HG02610 (cell line): ENCODE results near the gene PLA2G2C.

Experiments
- ATAC-seq: cut with Tn5 transposase; IDR thresholded peaks from one replicate; pipeline ENCODE4 v1.9.1; 2021; ENCODE audit warnings: mild to moderate bottlenecking, moderate library complexity; ENCODE audit not compliant: unreplicated experiment

Gene PLA2G2C

DNA sequence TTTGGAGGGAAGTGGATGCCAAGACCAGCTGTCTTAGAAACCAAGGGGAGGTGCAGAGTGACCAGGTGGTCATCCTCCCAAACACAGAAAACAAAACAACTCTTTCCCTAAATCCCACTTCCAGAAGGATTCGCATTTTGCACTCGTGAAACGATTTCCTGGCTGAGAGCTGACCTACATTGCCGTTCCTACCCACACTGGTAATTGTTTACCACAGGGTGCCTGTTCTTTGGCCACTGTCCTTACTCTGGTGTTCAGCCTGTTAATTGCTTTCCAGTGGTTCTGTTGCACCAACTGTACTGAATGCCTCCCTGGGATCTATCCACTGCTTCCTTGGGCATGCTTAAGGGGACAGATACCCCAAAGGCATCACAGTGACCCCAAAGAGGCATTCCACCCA is 23.2 kb upstream of the PLA2G2C start:
- ATAC-seq = no peak

DNA sequence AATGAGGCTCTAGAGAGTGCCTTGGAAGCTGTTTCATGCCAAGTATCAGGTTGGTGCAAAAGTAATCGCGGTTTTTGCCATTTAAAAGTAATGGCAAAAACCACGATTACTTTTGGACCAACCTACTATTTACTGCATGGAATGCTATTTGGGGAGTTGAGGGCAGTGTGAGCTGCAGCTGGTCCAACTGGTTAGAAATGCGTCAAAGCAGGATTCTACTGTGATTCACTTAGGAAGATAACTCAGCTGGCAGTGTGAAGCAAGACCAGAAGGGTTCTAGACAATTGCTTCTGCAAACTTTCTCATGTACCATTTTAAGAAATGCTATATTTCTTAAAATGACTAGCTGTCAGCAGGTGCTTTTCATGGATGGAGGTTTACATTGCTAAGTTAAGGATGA is 21.2 kb upstream of the PLA2G2C start:
- ATAC-seq = no peak

DNA sequence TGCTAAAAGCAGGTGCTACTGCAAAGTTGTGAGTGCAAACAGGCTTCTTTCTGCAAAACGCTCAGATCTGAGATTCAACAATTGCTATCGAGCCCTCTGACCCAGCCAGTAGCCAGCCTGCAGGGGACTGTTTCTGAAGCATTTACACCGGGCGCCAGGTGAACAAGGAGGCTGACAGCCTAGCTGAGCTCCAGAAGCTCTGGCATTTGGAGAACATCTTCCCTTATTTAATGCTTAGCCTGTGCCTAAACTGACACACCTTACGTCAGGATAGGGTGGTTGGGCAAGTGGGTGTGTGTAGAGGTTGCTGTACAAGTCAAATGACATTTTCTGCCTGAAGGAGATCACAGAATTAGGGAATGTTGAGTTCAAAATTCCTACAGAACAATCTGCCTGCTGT is 15.8 kb upstream of the PLA2G2C start:
- ATAC-seq = no peak

DNA sequence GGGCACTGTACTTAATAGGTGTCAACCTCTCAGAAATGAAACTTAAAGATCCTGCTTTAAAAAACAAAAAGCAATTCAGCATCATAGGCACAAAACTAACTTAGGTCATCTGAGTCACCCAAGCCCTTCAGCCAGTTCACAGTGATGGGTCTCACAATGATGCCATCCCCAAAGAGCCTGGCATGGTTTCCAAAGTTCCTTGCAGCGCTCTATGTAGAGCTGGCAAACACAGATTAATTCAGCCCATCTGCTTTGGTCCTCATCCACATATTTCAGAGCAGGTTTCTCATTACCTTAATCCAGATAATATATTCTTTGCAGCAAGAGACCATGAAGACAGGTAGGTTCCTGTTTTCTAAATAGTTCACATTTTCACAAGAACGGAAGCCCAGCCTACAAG is 14.6 kb upstream of the PLA2G2C start:
- no peak for ATAC-seq

DNA sequence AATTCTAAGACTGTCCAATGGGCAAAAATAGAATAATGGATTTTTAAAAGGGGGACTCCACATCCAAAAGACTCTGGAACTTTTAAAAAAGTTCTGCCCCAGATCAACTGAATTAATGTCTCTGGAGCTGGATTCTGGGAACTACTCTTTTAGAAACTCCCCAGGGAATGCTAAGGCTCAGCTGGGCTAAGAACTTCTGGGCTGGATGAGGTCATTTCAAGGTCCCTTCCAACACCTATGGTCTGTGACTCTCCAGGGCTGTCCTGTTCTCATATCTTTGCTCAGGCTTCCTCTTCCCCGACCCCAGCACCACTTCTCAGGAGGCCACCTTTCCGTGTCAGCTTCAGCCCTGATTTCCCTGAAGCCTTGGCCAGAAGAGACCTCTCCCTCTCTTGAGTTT is 13.5 kb upstream of the PLA2G2C start:
- no peak for ATAC-seq

DNA sequence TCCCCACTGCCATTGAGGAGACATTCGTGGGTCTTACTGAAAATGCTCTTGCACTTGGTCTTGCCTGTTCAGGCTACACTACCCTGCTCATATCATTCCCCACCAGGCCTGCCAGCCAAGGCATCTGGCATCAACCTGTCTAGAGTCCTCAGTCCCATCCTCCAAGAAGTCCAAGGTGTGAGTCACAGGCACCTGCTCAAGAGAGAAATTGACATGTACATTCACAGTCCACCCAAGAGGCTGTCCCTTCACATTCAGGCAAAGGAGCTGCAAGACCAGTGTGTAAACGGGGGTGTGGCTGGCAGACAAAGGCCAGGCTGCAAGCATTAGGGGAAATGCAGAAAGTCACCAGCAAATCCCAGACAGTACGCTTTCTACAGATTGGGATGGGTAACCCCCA is 13.1 kb upstream of the PLA2G2C start:
- ATAC-seq = no peak

DNA sequence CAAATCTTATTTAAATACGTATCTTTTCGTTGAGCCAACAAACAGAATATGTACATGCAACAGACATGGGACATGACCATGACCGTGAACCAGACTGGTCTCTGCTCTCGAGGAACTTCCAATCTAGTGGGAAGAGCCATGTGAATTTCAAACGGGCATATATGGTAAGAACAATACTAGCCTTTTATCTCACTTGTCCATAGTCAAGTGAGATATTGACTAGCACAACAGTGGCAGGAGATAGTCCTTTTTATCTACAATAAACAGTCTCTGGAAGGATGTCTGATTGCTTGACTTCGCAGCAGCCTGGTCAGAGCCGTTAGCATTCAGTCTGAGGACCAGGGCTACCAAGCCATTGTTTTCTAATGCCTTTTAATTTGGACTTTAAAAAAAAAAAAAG is 12.6 kb upstream of the PLA2G2C start:
- ATAC-seq = no peak

DNA sequence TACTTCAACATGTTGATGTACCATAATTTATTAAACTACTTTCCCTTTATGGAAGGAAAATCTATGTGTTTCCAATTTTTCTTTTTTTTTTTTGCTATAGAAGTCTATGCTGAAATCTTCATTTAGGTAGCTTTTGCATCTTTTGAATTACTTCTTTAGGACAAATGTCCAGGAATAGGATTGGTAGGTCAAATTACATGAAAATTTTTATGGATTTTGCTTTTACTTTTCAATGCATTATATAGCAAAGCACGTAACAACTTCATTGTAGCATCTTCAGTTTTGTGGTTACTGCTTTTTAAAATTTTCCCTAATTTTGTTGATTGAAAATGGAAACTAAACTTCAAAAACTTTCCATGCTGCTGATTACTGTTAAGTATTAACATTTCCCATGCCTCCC is 12.0 kb upstream of the PLA2G2C start:
- no peak for ATAC-seq

DNA sequence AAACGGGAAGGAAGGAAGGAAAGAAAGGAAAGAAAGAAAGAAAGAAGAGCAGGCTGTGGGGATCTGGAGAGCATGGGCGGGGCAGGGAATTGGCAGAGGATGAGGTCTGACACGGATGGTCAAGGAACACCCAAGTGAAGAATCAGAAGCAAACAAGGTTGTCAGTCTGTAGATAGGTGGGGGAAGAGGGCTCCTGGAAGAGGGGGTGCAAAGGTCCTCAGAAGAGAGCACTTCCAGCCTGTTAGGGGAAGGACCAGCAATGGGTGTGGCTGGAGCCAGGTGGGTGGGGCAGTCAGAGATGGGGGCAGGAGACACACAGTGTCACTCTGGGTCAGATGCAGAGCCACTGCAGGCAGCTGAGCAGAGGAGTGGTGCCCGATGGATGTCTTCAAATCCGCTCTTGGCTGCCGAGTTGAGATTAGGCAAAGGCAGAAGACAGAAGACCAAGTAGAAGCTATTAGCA is 11.0 kb upstream of the PLA2G2C start:
- ATAC-seq = no peak

DNA sequence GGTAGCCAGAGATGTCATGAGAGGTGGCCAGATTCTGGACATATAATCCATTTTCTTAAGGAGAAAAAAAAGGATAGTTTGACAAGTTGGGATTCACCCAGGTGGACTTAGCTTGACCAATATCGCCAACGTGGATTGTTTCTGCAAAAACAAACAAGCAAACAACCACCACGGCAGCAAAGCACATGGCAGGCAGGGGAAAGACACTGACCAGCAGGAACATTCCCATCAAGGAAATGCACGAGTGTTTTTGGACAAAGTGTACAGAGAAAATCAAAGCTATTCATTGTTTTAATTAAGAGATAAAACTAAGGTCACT is 9.1 kb upstream of the PLA2G2C start:
- ATAC-seq = no peak

DNA sequence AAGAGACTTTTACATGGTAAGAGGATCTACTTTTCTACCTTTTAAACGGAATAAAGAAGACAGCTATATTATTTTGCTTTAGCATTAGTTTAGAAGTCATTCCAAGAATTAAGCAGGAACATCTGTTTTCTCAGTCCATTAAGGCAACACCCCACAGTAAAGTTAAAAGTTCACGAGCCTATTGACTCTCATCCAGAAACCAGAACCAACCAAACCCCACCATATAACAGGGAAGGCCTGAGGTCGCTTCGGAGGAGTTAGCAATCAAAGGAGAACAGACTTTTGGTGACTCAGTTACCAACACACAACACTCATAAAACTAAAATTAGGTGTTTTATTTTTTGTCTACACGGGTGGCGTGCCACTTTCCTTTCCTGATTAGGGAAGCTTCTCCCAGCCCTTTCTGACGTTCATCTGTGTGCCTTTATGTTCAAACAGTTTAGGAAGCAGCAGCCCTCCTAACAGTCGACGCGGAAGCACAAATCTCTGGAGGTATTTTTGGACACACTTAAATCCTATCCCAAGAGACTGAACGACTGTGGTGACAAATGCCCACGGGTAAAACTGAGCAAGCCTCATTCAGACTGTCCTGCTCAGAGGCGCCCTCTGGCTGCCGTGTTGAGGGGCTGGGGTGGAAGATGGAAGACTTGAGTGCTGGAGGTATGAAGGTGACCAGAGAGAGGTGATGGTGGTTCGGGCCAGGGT is 8.6 kb upstream of the PLA2G2C start:
- no peak for ATAC-seq

DNA sequence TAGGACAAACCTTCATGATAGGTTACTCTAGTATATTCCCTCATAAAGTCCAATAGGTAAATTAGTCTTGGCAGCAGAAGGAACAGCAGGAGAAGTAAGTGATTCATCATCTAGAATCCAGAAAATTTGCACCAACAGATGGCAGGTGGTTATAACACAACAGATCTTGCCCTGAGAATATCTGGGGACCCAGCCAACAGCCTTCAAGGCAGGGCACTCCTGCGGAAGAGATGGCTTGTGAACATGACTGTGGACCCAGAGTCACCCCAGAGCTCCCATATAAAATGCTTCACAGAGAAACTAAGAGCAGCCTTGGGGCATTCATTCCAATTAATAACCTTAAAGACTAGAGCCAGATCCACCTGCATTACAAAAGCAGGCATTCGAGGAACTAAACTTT is 7.9 kb upstream of the PLA2G2C start:
- ATAC-seq = no peak

DNA sequence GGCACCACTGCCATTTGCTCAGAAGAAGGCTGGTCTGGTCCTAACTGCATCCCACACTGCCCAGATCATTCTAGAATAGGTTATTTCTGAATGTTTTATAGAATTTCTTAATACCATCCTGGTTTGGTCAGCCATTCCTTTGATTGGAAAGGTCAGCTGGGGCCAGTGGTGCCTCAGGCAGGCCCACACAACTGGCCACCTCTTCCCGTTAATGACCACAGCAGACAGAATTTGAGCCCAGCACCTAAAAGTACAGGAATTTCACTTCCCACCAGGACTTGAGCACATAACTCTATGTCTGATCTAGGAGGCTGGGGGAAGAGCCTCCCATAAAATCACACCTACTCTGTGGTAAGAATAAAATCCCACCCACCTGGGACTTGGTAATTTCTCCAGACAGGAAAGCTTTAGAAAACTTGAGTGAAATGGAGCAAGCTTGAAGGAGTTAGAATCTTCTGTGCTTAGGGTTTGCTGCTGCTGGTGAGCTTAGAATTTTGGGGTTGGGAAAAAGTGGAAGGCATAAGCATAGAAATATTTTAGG is 6.6 kb upstream of the PLA2G2C start:
- no peak for ATAC-seq

DNA sequence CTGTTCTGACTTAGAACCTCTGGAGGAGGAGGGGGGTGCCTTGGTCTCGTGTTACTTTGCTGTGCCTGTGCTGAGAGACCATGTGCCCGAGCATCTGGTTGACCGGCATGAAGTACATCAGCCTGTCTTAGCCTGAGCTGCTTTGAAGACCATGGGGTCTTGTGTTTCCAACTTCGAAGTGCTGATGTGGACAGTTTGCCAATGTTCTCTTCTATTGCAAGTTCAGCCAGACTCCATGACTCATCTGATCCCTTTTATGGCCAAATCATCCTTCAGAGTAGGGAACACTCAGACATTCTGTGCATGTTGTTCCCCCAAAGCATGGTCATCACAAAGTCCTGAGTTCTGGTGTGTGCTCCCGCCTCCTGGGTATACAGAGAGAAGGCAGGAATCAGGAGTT is 6.0 kb upstream of the PLA2G2C start:
- no peak for ATAC-seq

DNA sequence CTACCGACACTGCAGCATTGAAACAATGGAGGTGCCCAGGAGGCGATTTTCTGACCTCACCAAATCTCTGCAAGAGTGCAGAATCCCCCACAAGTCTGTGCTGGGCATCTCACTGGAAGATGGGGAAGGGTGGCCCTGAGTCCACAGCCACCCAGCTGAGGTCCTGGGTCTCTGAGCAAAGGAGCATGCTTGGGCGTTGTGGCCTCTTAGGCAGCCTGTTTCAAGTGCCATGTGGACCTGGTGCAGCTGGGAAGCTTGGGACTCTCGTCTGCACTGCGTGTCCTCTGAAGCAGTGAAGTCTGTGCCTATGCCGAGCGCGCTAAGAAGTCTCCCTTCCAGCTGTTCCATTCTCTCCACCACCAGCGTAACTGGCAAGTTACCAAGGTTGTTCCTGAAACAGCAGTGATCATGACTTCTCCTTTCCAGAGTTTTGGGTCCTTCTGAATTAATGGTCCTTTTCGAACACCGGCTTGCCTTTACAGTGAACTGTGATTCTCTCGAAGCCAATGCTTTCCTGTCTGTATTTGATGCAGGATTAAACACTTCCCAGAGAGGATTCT is 5.0 kb upstream of the PLA2G2C start:
- no peak for ATAC-seq

DNA sequence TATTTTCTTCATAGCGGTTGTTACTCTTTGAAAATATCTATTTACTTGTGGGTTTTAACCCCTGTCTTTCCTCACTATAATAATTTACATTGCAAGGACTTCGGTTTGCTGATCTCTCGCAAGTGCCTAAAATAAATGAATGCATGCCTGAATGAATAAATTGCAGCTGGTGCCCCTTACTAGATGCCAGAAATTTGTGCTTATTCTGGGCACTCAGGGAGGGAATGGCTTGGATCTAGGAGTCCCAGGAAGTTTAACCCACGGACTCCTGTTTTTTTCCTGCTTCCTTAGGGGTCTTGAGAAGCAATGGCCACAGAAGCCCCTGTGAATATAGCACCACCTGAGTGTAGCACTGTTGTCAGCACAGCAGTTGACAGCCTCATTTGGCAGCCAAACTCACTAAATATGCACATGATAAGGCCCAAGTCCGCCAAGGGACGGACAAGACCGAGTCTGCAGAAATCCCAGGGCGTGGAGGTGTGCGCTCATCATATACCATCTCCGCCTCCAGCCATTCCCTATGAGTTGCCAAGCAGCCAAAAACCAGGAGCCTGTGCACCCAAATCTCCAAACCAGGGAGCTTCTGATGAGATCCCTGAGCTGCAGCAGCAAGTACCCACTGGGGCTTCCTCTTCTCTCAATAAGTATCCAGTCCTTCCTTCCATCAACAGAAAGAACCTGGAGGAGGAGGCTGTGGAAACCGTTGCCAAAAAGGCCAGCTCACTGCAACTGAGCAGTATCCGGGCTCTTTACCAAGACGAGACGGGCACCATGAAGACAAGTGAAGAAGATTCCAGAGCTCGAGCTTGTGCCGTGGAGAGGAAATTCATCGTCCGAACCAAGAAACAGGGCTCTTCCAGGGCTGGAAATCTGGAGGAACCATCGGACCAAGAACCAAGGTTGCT is 4.2 kb upstream of the PLA2G2C start:
- ATAC-seq = no peak

DNA sequence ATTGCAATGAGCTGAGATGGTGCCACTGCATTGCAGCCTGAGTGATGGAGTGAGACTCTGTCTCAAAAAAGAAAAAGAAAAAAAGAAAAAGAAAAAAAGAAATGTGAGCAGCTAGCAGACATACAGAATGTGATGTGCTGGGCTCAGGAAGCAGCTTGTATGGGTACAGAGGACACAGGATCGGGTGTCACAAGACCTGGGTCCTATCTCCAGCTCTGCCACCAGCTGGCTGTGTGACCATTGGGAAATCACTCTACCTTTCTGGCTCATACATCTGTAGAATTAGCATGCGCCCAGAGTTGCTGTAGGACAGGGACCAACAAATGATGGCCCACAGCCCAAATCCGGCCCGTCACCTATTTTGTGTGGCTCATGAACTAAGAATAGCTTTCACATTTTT is 3.3 kb upstream of the PLA2G2C start:
- ATAC-seq = no peak

DNA sequence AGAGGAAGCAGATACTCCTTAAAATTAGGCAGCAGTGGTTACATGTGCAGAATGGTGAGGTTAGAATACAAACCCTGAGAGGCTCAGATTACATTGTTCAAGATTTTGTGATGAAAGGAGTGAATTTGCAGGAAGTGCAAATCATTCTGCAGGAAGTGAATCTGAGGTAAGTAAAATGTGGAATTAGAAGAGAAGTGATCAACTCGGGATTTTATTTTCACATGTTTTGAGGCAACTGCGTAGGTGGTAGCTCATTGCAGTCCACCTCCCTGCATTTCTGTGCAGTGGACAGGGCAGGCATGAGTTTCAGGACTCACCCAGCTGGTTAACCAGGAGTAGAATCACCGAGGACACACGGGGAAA is 2.1 kb upstream of the PLA2G2C start:
- no peak for ATAC-seq

DNA sequence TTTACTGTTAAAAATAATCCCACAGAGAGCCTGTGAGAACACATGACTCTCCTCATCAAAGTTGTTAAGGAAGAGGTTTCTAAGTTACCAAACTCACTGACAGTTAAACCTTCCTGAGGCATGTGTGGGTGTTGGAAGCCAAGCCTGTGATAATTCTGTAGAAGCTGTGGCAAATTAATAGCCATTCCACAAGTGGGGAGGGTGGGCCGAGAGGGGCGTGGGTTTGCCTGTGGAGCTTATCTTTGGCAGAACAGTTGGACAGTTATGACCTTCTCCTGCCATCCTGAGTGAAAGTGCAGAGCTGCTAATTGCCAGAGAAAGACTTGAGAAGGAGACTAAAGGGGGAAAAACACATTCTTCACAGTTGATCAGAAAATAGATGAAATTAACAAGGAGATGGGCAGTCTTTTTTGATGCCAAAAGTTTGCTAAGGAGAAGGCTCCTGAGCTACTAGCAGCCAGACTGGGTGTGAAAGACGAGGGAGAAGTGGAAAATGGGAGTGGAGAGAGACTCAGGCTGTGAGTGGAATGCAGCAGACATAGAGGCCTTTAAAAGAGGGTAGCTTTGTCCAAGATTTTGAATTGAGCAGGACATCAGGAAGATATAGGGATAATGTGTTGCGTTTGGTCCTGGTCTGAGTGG is 1.6 kb upstream of the PLA2G2C start:
- ATAC-seq = no peak

DNA sequence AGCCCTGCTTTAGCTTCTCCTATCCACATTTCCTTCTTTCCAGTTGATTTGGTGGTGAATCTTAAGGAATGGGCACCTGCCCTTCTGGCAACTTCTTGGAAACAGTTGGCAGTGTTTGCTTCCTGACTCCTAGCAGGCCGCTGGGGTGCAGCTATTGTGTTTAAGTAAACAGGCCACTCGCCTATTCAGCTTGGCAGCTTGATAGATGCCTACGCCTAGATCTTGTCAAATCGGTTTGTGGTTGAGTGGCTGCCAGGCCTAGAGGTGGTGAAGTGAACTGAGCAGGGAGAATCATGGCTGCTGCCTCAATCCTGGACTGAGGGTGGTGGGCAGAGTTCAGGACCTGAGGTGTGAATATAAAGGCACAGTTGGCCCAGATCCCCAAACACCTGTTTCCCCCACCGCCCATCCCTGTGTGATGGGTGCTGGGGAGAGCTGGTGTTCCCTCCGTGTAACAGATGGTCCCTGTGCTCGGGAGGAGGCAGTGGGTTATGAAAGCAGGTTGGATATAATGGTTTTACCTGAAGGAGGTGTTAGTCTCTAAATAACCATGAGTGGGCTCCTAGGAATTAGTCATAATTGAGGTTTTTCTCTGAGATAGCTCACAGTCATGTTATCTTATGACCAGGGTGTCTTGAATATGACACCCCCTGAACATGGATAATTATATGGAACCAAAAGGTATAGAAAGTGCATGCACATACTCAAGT is 940 bp upstream of the PLA2G2C start:
- no peak for ATAC-seq
